B cell (primary cell): ENCODE measurements around the gene PDE6B. TPM values are rescaled to one million over a fixed set of nuclear protein-coding genes. Genes with fewer than 3 reads are reported as not detected.

Experiments
- ATAC-seq: fragments of 200-7000 bp; cut with Tn5 transposase; one replicate; pipeline ENCODE4 v1.10.0; 2021; ENCODE audit warnings: low read depth, mild to moderate bottlenecking, moderate number of reproducible peaks, moderate library complexity
- CTCF ChIA-PET: fragments of 350-600 bp; sonication (Branson Sonifier 250); formaldehyde crosslinking; loops from one replicate; lab custom pipeline; 2021; ENCODE audit warnings: antibody characterized with exemption, inconsistent platforms; lab: Charles Lee
- POLR2A ChIA-PET: fragments of 350-600 bp; sonication (Branson Sonifier 250); formaldehyde crosslinking; loops from one replicate; lab custom pipeline; 2021; ENCODE audit warnings: antibody characterized with exemption; lab: Charles Lee
- DNase-seq: peaks from one replicate; pipeline ENCODE4 v3.0.0; 2013
- H2AFZ ChIP-seq: 2 replicates; pipeline ENCODE4 v1.6.1; 2012; ENCODE audit warnings: mild to moderate bottlenecking, low read depth, low read length; ENCODE audit not compliant: insufficient read depth, poor library complexity, severe bottlenecking
- H3K27ac ChIP-seq, 2 donors: 1 replicate in 1 of 2; 2 replicates in 1 of 2; pipeline ENCODE4 v1.5.1; 2012 to 2013; ENCODE audit warnings: low read length in 2 of 2, mild to moderate bottlenecking in 2 of 2, moderate library complexity in 1 of 2
- H3K27me3 ChIP-seq, 4 experiments: fragments of 200-600 bp in 1 of 4; sonication (generic) in 1 of 4; replicated peaks in 1 of 4; 1 replicate in 2 of 4; 2 replicates in 2 of 4; pipeline versions ENCODE4 v1.6.1 to v1.7.0; 2013 to 2016; ENCODE audit warnings: low read length in 3 of 4, mild to moderate bottlenecking in 2 of 4, mixed read lengths in 1 of 4, moderate library complexity in 1 of 4; ENCODE audit not compliant: insufficient read depth in 4 of 4, control insufficient read depth in 3 of 4; ENCODE audit errors: control extremely low read depth in 1 of 4
- H3K36me3 ChIP-seq, 2 experiments: replicated peaks in 1 of 2; 1 replicate in 1 of 2; 2 replicates in 1 of 2; pipeline versions ENCODE4 v1.6.1 to v1.7.1; 2013; ENCODE audit warnings: low read length in 1 of 2; ENCODE audit not compliant: insufficient read depth in 2 of 2, control insufficient read depth in 1 of 2; ENCODE audit errors: control extremely low read depth in 1 of 2, extremely low read depth in 1 of 2
- H3K4me1 ChIP-seq, 2 donors: fragments of 200-600 bp in 1 of 2; sonication (generic) in 1 of 2; 1 replicate in 1 of 2; 2 replicates in 1 of 2; pipeline versions ENCODE4 v1.5.1 to v1.6.1; 2013 to 2017; ENCODE audit warnings: low read length in 2 of 2; ENCODE audit not compliant: control insufficient read depth in 2 of 2, insufficient read depth in 2 of 2
- H3K4me2 ChIP-seq: replicated peaks from 2 replicates; pipeline ENCODE3; 2012; ENCODE audit warnings: mild to moderate bottlenecking, low read depth, low read length; ENCODE audit not compliant: poor library complexity, severe bottlenecking
- H3K4me3 ChIP-seq, 5 experiments: fragments of 200-600 bp in 1 of 5; sonication (generic) in 1 of 5; 1 replicate in 3 of 5; 2 replicates in 2 of 5; pipeline versions ENCODE4 v1.5.1 to v1.7.0; 2011 to 2016; ENCODE audit warnings: low read length in 4 of 5, mild to moderate bottlenecking in 4 of 5, low read depth in 2 of 5, control low read depth in 1 of 5, moderate library complexity in 1 of 5; ENCODE audit not compliant: insufficient read depth in 1 of 5; ENCODE audit errors: control extremely low read depth in 1 of 5, extremely low read depth in 1 of 5
- H3K79me2 ChIP-seq: fragments of 200-600 bp; sonication (generic); one replicate; pipeline ENCODE4 v1.6.0; 2016; ENCODE audit warnings: low read length; ENCODE audit not compliant: control insufficient read depth, insufficient read depth
- H3K9ac ChIP-seq: fragments of 200-600 bp; sonication (generic); 2 replicates; pipeline ENCODE4 v1.6.1; 2017; ENCODE audit warnings: mild to moderate bottlenecking, low read length, moderate library complexity
- H3K9me3 ChIP-seq, 3 donors: one replicate each; pipeline versions ENCODE4 v1.6.1 to v1.7.1; 2013; ENCODE audit warnings: low read length in 2 of 3; ENCODE audit not compliant: control insufficient read depth in 2 of 3, insufficient read depth in 1 of 3; ENCODE audit errors: control extremely low read depth in 1 of 3
- H4K20me1 ChIP-seq: 2 replicates; pipeline ENCODE4 v1.6.0; 2012; ENCODE audit warnings: mild to moderate bottlenecking, low read length; ENCODE audit not compliant: insufficient read depth, control insufficient read depth, poor library complexity, severe bottlenecking
- H3K27ac Mint-ChIP-seq: one replicate; pipeline ENCODE4 v1.8.0; 2021; ENCODE audit warnings: mixed read lengths
- H3K27me3 Mint-ChIP-seq: one replicate; pipeline ENCODE4 v1.8.0; 2021; ENCODE audit warnings: mixed read lengths
- H3K4me1 Mint-ChIP-seq: one replicate; pipeline ENCODE4 v1.8.0; 2021; ENCODE audit warnings: mixed read lengths
- H3K4me3 Mint-ChIP-seq: one replicate; pipeline ENCODE4 v1.8.0; 2021; ENCODE audit warnings: mixed read lengths
- H3K9me3 Mint-ChIP-seq: one replicate; pipeline ENCODE4 v1.8.0; 2022; ENCODE audit warnings: mixed read lengths; ENCODE audit not compliant: insufficient read depth
- EZH2 ChIP-seq: IDR thresholded peaks from 2 replicates; pipeline ENCODE4 v1.6.1; 2012; ENCODE audit warnings: borderline replicate concordance, low read depth, mild to moderate bottlenecking, moderate library complexity, low read length; ENCODE audit not compliant: insufficient read depth, poor library complexity, severe bottlenecking
- WGBS: methylation state at CpG from one replicate; pipeline ENCODE4 v1.1.5; 2013; ENCODE audit warnings: missing lambda C conversion rate; ENCODE audit not compliant: insufficient coverage; 5-methylcytosine and 5-hydroxymethylcytosine counted together
- intact Hi-C: fragments of 100-400 bp; cut with micrococcal nuclease; formaldehyde crosslinking; loops from one replicate; pipeline ENCODE4 v1.10.0; 2022
- polyA plus RNA-seq: library from polyadenylated mRNA; depleted of rRNA; stranded (reverse); fragments of >200 nt; gene quantifications from 2 replicates; pipeline ENCODE4 v1.2.3, GENCODE V29; 2012
- total RNA-seq, 2 donors: library from RNA; stranded (reverse); fragments of 120-200 nt in 1 of 2; gene quantifications; 1 replicate in 1 of 2; 2 replicates in 1 of 2; pipeline versions ENCODE4 v1.2.3 to v1.2.4, GENCODE V29; 2013 to 2022
- TF ChIP-seq, protein P1 (sequence below): fragments of 200-600 bp; IDR thresholded peaks from one replicate; pipeline ENCODE4 v1.8.0; 2022; ENCODE audit warnings: antibody characterized with exemption, mild to moderate bottlenecking

The PDE6B gene
- total and polyA plus RNA-seq, 2 donors (not counting 1 experiment from before 2014, with no cell fraction given), result 20.0 to 25.2 TPM

DNA sequence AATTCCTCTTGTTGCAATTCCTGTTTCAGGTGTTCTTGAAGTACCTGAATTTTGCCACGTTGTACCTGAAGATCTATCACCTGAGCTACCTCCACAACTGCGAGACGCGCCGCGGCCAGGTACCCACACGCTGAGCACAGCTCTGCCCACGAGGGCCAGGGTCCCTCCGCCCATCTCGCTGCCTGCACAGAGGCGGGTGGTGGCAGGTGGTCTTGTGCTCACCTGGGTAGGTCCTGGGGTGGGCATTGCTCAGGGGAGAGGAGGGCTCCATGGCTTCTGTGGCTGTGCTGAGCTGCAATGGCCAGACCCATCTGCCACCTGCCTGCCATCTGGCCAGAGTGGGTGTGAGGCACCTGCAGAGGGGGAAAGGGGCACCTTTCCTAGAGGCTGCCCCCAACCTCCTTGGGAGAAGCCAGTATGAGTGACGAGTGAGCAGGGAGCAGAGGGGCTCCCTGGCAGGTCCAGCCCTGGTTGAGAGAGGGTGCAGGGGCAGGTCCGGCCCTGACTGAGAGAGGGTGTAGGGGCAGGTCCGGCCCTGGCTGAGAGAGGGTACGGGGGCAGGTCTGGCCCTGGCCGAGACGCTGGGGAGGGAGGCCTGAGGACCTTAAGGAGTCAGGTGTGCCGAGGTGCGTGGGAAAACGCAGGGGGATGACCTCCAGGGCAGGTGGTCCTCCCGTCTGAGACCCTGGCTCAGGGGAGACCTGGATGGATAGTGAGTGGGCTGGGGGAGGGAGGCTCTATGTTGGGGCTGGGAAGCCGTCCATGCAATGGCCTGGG, 10.7 kb downstream of the PDE6B start:
- TF ChIP-seq, protein P1, sequence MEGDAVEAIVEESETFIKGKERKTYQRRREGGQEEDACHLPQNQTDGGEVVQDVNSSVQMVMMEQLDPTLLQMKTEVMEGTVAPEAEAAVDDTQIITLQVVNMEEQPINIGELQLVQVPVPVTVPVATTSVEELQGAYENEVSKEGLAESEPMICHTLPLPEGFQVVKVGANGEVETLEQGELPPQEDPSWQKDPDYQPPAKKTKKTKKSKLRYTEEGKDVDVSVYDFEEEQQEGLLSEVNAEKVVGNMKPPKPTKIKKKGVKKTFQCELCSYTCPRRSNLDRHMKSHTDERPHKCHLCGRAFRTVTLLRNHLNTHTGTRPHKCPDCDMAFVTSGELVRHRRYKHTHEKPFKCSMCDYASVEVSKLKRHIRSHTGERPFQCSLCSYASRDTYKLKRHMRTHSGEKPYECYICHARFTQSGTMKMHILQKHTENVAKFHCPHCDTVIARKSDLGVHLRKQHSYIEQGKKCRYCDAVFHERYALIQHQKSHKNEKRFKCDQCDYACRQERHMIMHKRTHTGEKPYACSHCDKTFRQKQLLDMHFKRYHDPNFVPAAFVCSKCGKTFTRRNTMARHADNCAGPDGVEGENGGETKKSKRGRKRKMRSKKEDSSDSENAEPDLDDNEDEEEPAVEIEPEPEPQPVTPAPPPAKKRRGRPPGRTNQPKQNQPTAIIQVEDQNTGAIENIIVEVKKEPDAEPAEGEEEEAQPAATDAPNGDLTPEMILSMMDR, result no peak
- TF ChIP-seq EZH2, result no peak
- ChIA-PET CTCF (no interaction called here), POLR2A (no interaction called here)
- Histone ChIP-seq H2AFZ (no peak overlapping the region), H3K4me3 (no peak overlapping the region), H3K9me3 (peaks cover 0 to 37% (median 3%) of the 10 kb centered on the region in 3 donors), H3K4me2 (no peak overlapping the region), H3K79me2 (no peaks in the 10 kb centered on the region), H3K9ac (no peak overlapping the region), H3K27ac (no peak overlapping the region), H3K36me3 (no peaks in the 10 kb centered on the region), H3K4me1 (no peaks in the 10 kb centered on the region), H3K27me3 (no peaks in the 10 kb centered on the region), H4K20me1 (no peaks in the 10 kb centered on the region)
- 91% methylated on average over 21 of the region's 22 CpGs for WGBS
- DNase-seq (no peak), ATAC-seq (no peak)
- Mint-ChIP-seq H3K27ac (no peak overlapping the region), H3K9me3 (peaks cover 6% of the 10 kb centered on the region), H3K4me1 (no peaks in the 10 kb centered on the region), H3K4me3 (no peak overlapping the region), H3K27me3 (peaks cover 12% of the 10 kb centered on the region)
- intact Hi-C loops, result no loop called here

DNA sequence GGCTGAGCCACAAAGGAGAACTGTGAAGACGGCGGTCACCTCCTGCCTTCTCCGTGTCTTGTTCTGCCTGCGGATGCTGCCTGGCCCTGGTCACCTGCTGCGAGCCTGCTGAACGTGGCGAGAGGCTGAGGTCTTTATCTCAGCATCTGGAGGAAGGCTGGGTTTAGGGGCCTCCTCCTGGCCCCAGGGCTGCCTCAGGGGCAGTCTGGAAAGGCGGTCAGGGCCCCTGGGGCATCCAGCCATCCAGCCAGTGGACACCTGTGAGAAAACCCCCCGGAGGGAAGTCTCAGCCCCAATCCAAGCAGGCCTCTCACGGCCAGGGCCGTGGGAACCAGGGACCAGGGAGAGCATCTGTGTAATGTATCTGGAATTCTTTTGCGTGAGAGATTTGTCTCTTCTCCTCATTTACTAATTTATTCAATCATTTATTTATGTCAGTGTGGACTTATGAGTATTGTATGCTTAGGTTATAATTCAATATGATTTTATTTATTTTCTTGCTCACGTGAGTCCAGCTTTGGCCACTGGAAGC, 11.3 kb downstream of the PDE6B start:
- Histone ChIP-seq H2AFZ (no peak overlapping the region), H3K36me3 (no peaks in the 10 kb centered on the region), H3K79me2 (no peaks in the 10 kb centered on the region), H4K20me1 (no peaks in the 10 kb centered on the region), H3K27ac (no peak overlapping the region), H3K4me2 (no peak overlapping the region), H3K9me3 (peaks cover 0 to 38% (median 0%) of the 10 kb centered on the region in 3 donors), H3K4me1 (no peaks in the 10 kb centered on the region), H3K27me3 (no peaks in the 10 kb centered on the region), H3K9ac (no peak overlapping the region), H3K4me3 (no peak overlapping the region)
- ATAC-seq (no peak), DNase-seq (no peak)
- Mint-ChIP-seq H3K4me1 (no peaks in the 10 kb centered on the region), H3K4me3 (no peak overlapping the region), H3K27me3 (peaks cover 12% of the 10 kb centered on the region), H3K9me3 (peaks cover 6% of the 10 kb centered on the region), H3K27ac (no peak overlapping the region)
- intact Hi-C loops, result no loop called here
- WGBS, result 85% methylated on average over 7 of the region's 13 CpGs
- POLR2A ChIA-PET, result no interaction called here
- CTCF ChIA-PET, result no interaction called here
- no peak for TF ChIP-seq EZH2
- TF ChIP-seq, protein P1, result no peak
